Neural cell (in vitro differentiated cells): ENCODE results near the gene CNTNAP2. TPM values are rescaled to one million over a fixed set of nuclear protein-coding genes. Genes with fewer than 3 reads are reported as not detected.

Experiments
- H2AFZ ChIP-seq: fragments of 200-600, 300-800 bp; sonication (generic), shearing (Covaris generic); 2 replicates; pipeline ENCODE4 v1.6.0; 2014; ENCODE audit warnings: low read depth, mild to moderate bottlenecking, antibody characterized with exemption, low read length, moderate library complexity
- H3F3A ChIP-seq: fragments of 200-600 bp; shearing (Covaris generic); 2 replicates; pipeline ENCODE4 v1.6.1; 2016; ENCODE audit warnings: mild to moderate bottlenecking, moderate library complexity, mixed read lengths, antibody characterized with exemption, low read length; ENCODE audit not compliant: insufficient read depth, poor library complexity, severe bottlenecking
- H3K27ac ChIP-seq: fragments of 200-600, 300-800 bp; sonication (generic), shearing (Covaris generic); 2 replicates; pipeline ENCODE4 v1.5.1; 2014; ENCODE audit warnings: mild to moderate bottlenecking, low read length, moderate library complexity
- H3K27me3 ChIP-seq: fragments of 300-800, 200-600 bp; sonication (generic), shearing (Covaris generic); 2 replicates; pipeline ENCODE4 v1.6.0; 2014; ENCODE audit warnings: mild to moderate bottlenecking, low read depth, low read length, moderate library complexity; ENCODE audit not compliant: insufficient read depth
- H3K36me3 ChIP-seq: fragments of 300-800, 200-600 bp; sonication (generic), shearing (Covaris generic); 2 replicates; pipeline ENCODE4 v1.5.1; 2014; ENCODE audit warnings: mild to moderate bottlenecking, antibody characterized with exemption, low read length, moderate library complexity; ENCODE audit not compliant: insufficient read depth
- H3K4me2 ChIP-seq: fragments of 300-800, 200-600 bp; sonication (generic), shearing (Covaris generic); 2 replicates; pipeline ENCODE4 v1.6.0; 2014; ENCODE audit warnings: mild to moderate bottlenecking, low read length
- H3K4me3 ChIP-seq: fragments of 300-800, 200-600 bp; sonication (generic), shearing (Covaris generic); 2 replicates; pipeline ENCODE4 v1.5.1; 2014; ENCODE audit warnings: mild to moderate bottlenecking, low read length, moderate library complexity
- H3K79me2 ChIP-seq: fragments of 200-600 bp; shearing (Covaris generic); replicated peaks from 2 replicates; pipeline ENCODE4 v1.6.0; 2014; ENCODE audit warnings: mild to moderate bottlenecking, low read length, moderate library complexity; ENCODE audit not compliant: insufficient read depth
- H3K9ac ChIP-seq: fragments of 300-800, 200-600 bp; sonication (generic), shearing (Covaris generic); 2 replicates; pipeline ENCODE4 v1.6.1; 2016; ENCODE audit warnings: mild to moderate bottlenecking, low read length, mixed read lengths
- H3K9me2 ChIP-seq: fragments of 200-600 bp; shearing (Covaris generic); 2 replicates; pipeline ENCODE4 v1.6.1; 2016; ENCODE audit warnings: mild to moderate bottlenecking, low read length, mixed read lengths; ENCODE audit not compliant: insufficient read depth
- H3K9me3 ChIP-seq: fragments of 200-600, 300-800 bp; sonication (generic), shearing (Covaris generic); 2 replicates; pipeline ENCODE4 v1.6.1; 2016; ENCODE audit warnings: mild to moderate bottlenecking, mixed run types, low read length, moderate library complexity, mixed read lengths
- H4K20me1 ChIP-seq: fragments of 200-600 bp; shearing (Covaris generic); 2 replicates; pipeline ENCODE4 v1.6.1; 2016; ENCODE audit warnings: mild to moderate bottlenecking, mixed run types; ENCODE audit not compliant: insufficient read depth
- EP300 ChIP-seq: fragments of 450-650 bp; conservative IDR thresholded peaks from 2 replicates; pipeline ENCODE4 v1.6.1; 2014; ENCODE audit warnings: antibody characterized with exemption, mild to moderate bottlenecking, moderate library complexity; ENCODE audit not compliant: poor library complexity, severe bottlenecking
- EZH2 ChIP-seq: fragments of 200-600, 300-800 bp; shearing (Covaris generic), sonication (generic); IDR thresholded peaks from 2 replicates; pipeline ENCODE4 v1.6.1; 2014; ENCODE audit warnings: antibody characterized with exemption, low read length, borderline replicate concordance, mild to moderate bottlenecking; ENCODE audit not compliant: insufficient read depth, poor library complexity, severe bottlenecking
- MXI1 ChIP-seq: fragments of 450-650 bp; conservative IDR thresholded peaks from 2 replicates; pipeline ENCODE4 v1.6.1; 2014; ENCODE audit warnings: antibody characterized with exemption, mild to moderate bottlenecking; ENCODE audit not compliant: poor library complexity, severe bottlenecking
- POLR2AphosphoS5 ChIP-seq: IDR thresholded peaks from 2 replicates; pipeline ENCODE4 v1.6.1; 2012
- RAD21 ChIP-seq: fragments of 450-650 bp; conservative IDR thresholded peaks from 2 replicates; pipeline ENCODE4 v1.6.1; 2014; ENCODE audit warnings: antibody characterized with exemption, mild to moderate bottlenecking, moderate library complexity
- SMC3 ChIP-seq: fragments of 450-650 bp; conservative IDR thresholded peaks from 2 replicates; pipeline ENCODE4 v1.6.1; 2014; ENCODE audit warnings: antibody characterized with exemption, mild to moderate bottlenecking, moderate library complexity; ENCODE audit not compliant: poor library complexity
- TAF1 ChIP-seq: IDR thresholded peaks from 2 replicates; pipeline ENCODE4 v1.6.1; 2012; ENCODE audit warnings: low read depth
- polyA plus RNA-seq: library from polyadenylated mRNA; depleted of rRNA; stranded (reverse); fragments of >200 nt; gene quantifications from 2 replicates; pipeline ENCODE4 v1.2.3, GENCODE V29; 2014
- TF ChIP-seq, protein P1 (sequence below): IDR thresholded peaks from 2 replicates; pipeline ENCODE4 v1.6.1; 2012; ENCODE audit warnings: borderline replicate concordance
- TF ChIP-seq, protein P2 (sequence below): fragments of 450-650 bp; IDR thresholded peaks from 2 replicates; pipeline ENCODE4 v1.5.1; 2014; ENCODE audit warnings: antibody characterized with exemption, mild to moderate bottlenecking, moderate library complexity; ENCODE audit not compliant: poor library complexity, severe bottlenecking

Gene CNTNAP2
- polyA plus RNA-seq, 1 donor from 2014 or later = 276 TPM

DNA sequence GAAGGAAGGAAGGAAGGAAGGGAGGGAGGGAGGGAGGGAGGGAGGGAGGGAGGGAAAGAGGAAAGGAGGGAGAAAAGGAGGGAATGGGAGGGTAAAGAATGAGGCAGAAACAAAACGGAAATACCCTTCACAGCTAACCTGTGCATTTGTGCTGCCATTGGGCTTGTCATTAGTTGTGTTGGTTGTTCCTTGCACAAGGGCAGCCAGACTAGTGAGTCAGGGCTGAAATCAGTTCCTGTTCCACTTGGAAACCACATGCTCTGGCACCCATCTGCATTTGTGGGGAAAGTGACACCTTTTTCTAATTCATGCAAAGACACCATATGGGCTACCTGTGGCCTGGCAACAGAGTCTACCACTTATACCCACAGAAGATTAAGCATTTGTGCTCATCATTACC, 1469.9 kb downstream of the CNTNAP2 start:
- Histone ChIP-seq H3F3A (no peaks in the 10 kb centered on the region), H2AFZ (no peak overlapping the region)
- TF ChIP-seq POLR2AphosphoS5 (no peak), RAD21 (no peak), TAF1 (no peak), EP300 (no peak), SMC3 (no peak)
- TF ChIP-seq, protein P1, sequence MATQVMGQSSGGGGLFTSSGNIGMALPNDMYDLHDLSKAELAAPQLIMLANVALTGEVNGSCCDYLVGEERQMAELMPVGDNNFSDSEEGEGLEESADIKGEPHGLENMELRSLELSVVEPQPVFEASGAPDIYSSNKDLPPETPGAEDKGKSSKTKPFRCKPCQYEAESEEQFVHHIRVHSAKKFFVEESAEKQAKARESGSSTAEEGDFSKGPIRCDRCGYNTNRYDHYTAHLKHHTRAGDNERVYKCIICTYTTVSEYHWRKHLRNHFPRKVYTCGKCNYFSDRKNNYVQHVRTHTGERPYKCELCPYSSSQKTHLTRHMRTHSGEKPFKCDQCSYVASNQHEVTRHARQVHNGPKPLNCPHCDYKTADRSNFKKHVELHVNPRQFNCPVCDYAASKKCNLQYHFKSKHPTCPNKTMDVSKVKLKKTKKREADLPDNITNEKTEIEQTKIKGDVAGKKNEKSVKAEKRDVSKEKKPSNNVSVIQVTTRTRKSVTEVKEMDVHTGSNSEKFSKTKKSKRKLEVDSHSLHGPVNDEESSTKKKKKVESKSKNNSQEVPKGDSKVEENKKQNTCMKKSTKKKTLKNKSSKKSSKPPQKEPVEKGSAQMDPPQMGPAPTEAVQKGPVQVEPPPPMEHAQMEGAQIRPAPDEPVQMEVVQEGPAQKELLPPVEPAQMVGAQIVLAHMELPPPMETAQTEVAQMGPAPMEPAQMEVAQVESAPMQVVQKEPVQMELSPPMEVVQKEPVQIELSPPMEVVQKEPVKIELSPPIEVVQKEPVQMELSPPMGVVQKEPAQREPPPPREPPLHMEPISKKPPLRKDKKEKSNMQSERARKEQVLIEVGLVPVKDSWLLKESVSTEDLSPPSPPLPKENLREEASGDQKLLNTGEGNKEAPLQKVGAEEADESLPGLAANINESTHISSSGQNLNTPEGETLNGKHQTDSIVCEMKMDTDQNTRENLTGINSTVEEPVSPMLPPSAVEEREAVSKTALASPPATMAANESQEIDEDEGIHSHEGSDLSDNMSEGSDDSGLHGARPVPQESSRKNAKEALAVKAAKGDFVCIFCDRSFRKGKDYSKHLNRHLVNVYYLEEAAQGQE = no peak
- TF ChIP-seq, protein P2, sequence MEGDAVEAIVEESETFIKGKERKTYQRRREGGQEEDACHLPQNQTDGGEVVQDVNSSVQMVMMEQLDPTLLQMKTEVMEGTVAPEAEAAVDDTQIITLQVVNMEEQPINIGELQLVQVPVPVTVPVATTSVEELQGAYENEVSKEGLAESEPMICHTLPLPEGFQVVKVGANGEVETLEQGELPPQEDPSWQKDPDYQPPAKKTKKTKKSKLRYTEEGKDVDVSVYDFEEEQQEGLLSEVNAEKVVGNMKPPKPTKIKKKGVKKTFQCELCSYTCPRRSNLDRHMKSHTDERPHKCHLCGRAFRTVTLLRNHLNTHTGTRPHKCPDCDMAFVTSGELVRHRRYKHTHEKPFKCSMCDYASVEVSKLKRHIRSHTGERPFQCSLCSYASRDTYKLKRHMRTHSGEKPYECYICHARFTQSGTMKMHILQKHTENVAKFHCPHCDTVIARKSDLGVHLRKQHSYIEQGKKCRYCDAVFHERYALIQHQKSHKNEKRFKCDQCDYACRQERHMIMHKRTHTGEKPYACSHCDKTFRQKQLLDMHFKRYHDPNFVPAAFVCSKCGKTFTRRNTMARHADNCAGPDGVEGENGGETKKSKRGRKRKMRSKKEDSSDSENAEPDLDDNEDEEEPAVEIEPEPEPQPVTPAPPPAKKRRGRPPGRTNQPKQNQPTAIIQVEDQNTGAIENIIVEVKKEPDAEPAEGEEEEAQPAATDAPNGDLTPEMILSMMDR = no peak

DNA sequence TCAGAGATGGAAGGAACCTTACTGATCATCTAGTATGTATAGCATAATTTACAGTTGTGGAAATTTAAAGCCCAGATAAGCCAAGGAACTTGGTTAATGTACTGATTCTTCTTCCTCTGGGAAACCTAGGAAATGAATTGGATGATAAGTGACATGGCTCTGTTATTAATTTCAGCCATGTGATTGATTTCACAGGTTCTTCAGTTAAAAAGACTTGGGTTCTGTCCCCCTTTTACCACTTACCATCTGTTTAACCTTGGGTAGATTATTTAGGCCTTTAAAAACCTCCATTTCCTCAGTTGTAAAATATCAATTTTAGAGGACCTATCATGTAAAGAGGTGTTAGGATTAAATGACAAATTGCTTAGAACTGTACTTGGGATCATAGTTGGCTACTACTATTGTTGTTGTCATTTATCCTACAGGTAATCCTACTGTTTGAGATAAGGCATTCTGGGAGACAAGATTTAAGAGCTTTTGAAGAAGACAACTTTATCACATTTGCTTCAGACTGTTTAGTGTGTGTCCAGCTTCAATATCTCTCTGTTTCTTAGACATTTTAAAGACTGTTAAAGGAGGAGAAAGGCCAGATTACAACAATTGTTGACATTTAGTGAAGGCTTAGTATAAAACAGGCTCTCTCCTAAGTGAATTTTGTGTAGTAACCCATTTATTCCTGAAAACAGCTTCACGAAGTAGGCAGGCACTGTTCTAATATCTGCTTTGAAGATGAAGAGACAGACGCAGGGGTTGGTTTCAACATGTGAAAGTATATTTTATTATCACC, 1476.9 kb downstream of the CNTNAP2 start:
- no peak overlapping the region for H3K9ac ChIP-seq
- no peak overlapping the region for H2AFZ ChIP-seq
- H3K27ac ChIP-seq = no peak overlapping the region
- H4K20me1 ChIP-seq = no peaks in the 10 kb centered on the region
- H3F3A ChIP-seq = no peaks in the 10 kb centered on the region
- no peaks in the 10 kb centered on the region for H3K79me2 ChIP-seq
- no peaks in the 10 kb centered on the region for H3K27me3 ChIP-seq
- H3K36me3 ChIP-seq = no peaks in the 10 kb centered on the region
- no peaks in the 10 kb centered on the region for H3K9me3 ChIP-seq
- H3K4me3 ChIP-seq = no peak overlapping the region
- TF ChIP-seq RAD21 (no peak), TAF1 (no peak), MXI1 (no peak), SMC3 (no peak), EP300 (no peak)
- H3K9me2 ChIP-seq = no peaks in the 10 kb centered on the region
- H3K4me2 ChIP-seq = no peak overlapping the region

More for the DNA sequence above, 1469.9 kb downstream of the CNTNAP2 start:
- Histone ChIP-seq H3K79me2 (no peaks in the 10 kb centered on the region), H3K9me3 (no peaks in the 10 kb centered on the region), H4K20me1 (no peaks in the 10 kb centered on the region), H3K27me3 (no peaks in the 10 kb centered on the region), H3K4me2 (no peak overlapping the region), H3K36me3 (no peaks in the 10 kb centered on the region), H3K9ac (no peak overlapping the region), H3K9me2 (no peaks in the 10 kb centered on the region), H3K27ac (no peak overlapping the region), H3K4me3 (no peak overlapping the region)

DNA sequence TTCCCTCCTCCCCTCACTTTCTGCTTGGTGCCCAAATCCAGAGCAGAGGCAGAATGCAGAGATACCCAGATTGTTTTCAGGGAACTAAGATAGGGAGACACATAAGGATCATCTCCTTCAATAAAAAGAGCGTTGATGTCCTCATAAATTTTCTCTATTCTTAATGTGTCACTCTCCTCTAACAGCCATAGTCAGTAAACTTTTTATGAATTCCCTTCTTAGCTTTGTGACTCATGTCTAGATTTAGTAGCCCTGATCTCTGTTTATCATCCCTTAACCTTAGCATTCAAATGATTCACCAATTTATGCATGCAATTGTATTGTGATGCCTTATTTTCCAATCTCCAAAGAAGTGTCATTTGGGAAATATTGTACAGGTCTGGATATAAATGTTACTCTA, 1478.4 kb downstream of the CNTNAP2 start:
- Histone ChIP-seq H3K9me3 (no peaks in the 10 kb centered on the region), H3K9ac (no peak overlapping the region), H3K36me3 (no peaks in the 10 kb centered on the region), H3K9me2 (no peaks in the 10 kb centered on the region), H2AFZ (no peak overlapping the region), H3K27me3 (no peaks in the 10 kb centered on the region), H3K27ac (no peak overlapping the region), H3K79me2 (no peaks in the 10 kb centered on the region), H3K4me3 (no peak overlapping the region), H4K20me1 (no peaks in the 10 kb centered on the region), H3F3A (no peaks in the 10 kb centered on the region), H3K4me2 (no peak overlapping the region)
- TF ChIP-seq EZH2 = no peak
- TF ChIP-seq POLR2AphosphoS5 = no peak
- no peak for TF ChIP-seq SMC3
- TF ChIP-seq, protein P2 = no peak
- TF ChIP-seq, protein P1 = no peak
- TF ChIP-seq TAF1 = no peak
- TF ChIP-seq MXI1 = no peak
